HL-60 (cell line): ENCODE measurements around the gene CALN1.

ENCODE experiments used
- CTCF ChIP-seq: IDR thresholded peaks from one replicate; pipeline ENCODE4 v1.5.1; 2011; ENCODE audit warnings: low read length, control low read depth, inconsistent platforms; ENCODE audit not compliant: insufficient read depth
- POLR2AphosphoS5 ChIP-seq: IDR thresholded peaks from 2 replicates; pipeline ENCODE4 v1.6.1; 2012; ENCODE audit warnings: low read depth
- REST ChIP-seq: IDR thresholded peaks from 2 replicates; pipeline ENCODE4 v1.6.1; 2012; ENCODE audit warnings: low read depth; ENCODE audit not compliant: insufficient replicate concordance

GRCh38 chr7:71996141-71996540 is 416.0 kb downstream of the CALN1 start:
- no peak for TF ChIP-seq REST
- no peak for TF ChIP-seq CTCF
- no peak for TF ChIP-seq POLR2AphosphoS5
